Stomach (tissue), 9 donors: ENCODE measurements around the gene PASD1. TPM values are rescaled to one million over a fixed set of nuclear protein-coding genes. Genes with fewer than 3 reads are reported as not detected.

Experiments used
- DNase-seq, 2 donors: peaks; one replicate each; pipeline versions ENCODE4 v3.0.0 to v3.0.0-alpha.2; 2013 to 2019
- H3K27ac ChIP-seq, 5 donors: fragments of 200-600 bp in 4 of 5; sonication (generic) in 4 of 5; one replicate each; pipeline ENCODE4 v1.5.1; 2013 to 2019; ENCODE audit warnings: mild to moderate bottlenecking in 1 of 5, moderate library complexity in 1 of 5
- H3K27me3 ChIP-seq, 3 donors: fragments of 200-600 bp; sonication (generic); one replicate each; pipeline ENCODE4 v1.5.1; 2017 to 2019; ENCODE audit warnings: mixed run types in 1 of 3
- H3K36me3 ChIP-seq, 4 donors: fragments of 200-600 bp; sonication (generic); 1 replicate in 3 of 4; 2 replicates in 1 of 4; pipeline ENCODE4 v1.5.1; 2016 to 2019
- H3K4me1 ChIP-seq, 4 donors: fragments of 200-600 bp; sonication (generic); one replicate each; pipeline ENCODE4 v1.5.1; 2016 to 2019
- H3K4me3 ChIP-seq, 4 donors: fragments of 200-600 bp; sonication (generic) in 3 of 4; one replicate each; pipeline ENCODE4 v1.5.1; 2016 to 2019; ENCODE audit warnings: mild to moderate bottlenecking in 1 of 4
- H3K9me3 ChIP-seq, 4 donors: fragments of 200-600 bp; sonication (generic); one replicate each; pipeline ENCODE4 v1.5.1; 2016 to 2019
- CTCF ChIP-seq, 7 experiments: fragments of 450-650 bp in 4 of 7; fragments of 200-600 bp in 3 of 7; sonication (generic) in 3 of 7; IDR thresholded peaks; one replicate each; pipeline ENCODE4 v1.5.1; 2016 to 2019; ENCODE audit warnings: antibody characterized with exemption in 7 of 7, control low read depth in 2 of 7, mild to moderate bottlenecking in 1 of 7
- EP300 ChIP-seq: sonication (generic); formaldehyde crosslinking; IDR thresholded peaks from one replicate; pipeline ENCODE4 v1.6.1; 2017; ENCODE audit warnings: antibody characterized with exemption
- POLR2A ChIP-seq, 4 donors: fragments of 450-650 bp; IDR thresholded peaks; one replicate each; pipeline ENCODE4 v1.6.1; 2016; ENCODE audit warnings: antibody characterized with exemption in 4 of 4, control low read depth in 2 of 4, mild to moderate bottlenecking in 1 of 4, moderate library complexity in 1 of 4
- POLR2AphosphoS5 ChIP-seq, 3 donors: sonication (generic); formaldehyde crosslinking; IDR thresholded peaks; one replicate each; pipeline ENCODE4 v1.6.1; 2016; ENCODE audit warnings: antibody characterized with exemption in 3 of 3
- WGBS, 5 donors: extraction: QIAGEN DNeasy Blood & Tissue Kit in 3 of 5; methylation state at CpG; one replicate each; pipeline versions ENCODE4 v1.1.5 to v1.1.7; 2013 to 2018; 5-methylcytosine and 5-hydroxymethylcytosine counted together
- intact Hi-C: fragments of 100-400 bp; cut with DNase I; formaldehyde crosslinking; loops from one replicate; pipeline ENCODE4 v1.15.1; 2023; ENCODE audit warnings: low total_unique reads
- polyA plus RNA-seq, 3 donors: library from polyadenylated mRNA; stranded (reverse); fragments of 200-250 nt; gene quantifications; one replicate each; pipeline ENCODE4 v1.2.3, GENCODE V29; 2013
- total RNA-seq, 5 donors: library from RNA; depleted of rRNA; stranded (reverse); fragments of >200 nt; gene quantifications; one replicate each; pipeline versions ENCODE4 v1.1.0 to v1.2.3, GENCODE V29; 2014 to 2016
- donor health status: healthy with polysubstance abuse.
- donor health status: Bipolar disorder and iron deficiency.
- donor health status: healthy.

PASD1 gene
- total and polyA plus RNA-seq, 8 donors, result not detected

DNA sequence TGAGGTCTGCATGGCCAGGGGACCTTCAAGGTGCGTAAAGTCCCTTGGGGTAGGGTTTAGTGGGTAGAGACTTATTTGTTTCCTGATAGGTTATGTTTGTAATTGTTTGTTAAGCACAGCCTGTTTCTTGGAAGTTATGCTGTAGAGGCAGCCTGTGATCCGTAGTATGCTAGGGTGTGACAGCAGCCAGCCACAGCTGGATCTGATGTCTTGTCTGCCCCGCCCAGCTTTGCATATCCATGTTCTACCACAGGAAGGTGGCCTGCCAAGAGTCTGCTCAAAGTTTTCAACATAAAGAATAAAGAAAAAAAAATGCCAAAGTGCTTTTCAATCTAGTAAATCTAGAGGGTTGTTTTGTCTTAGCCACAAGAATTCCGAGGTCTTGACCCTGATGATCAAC lies 112.7 kb downstream of the PASD1 start:
- Histone ChIP-seq H3K36me3 (no peaks in the 10 kb centered on the region), H3K4me1 (no peaks in the 10 kb centered on the region), H3K4me3 (no peak overlapping the region), H3K27me3 (no peaks in the 10 kb centered on the region), H3K27ac (no peak overlapping the region), H3K9me3 (no peaks in the 10 kb centered on the region)
- WGBS, 5 donors, result 52 to 75% (median 63%) methylated on average over 2 to 4 of the region's 4 CpGs
- intact Hi-C loops, result loop anchor here (5.0 kb wide), 1 partner anchor 524 kb away; no protein-coding TSS in a partner anchor
- no peak for TF ChIP-seq CTCF (IDR thresholded peaks at IDR 0.05)
- TF ChIP-seq POLR2AphosphoS5 (IDR thresholded peaks at IDR 0.05), result no peak
- no peak for TF ChIP-seq EP300
- TF ChIP-seq POLR2A (IDR thresholded peaks at IDR 0.05), result no peak
- no peak for DNase-seq

- H3K36me3 ChIP-seq, result no peaks in the 10 kb centered on the region
- no peak overlapping the region for H3K27ac ChIP-seq
- no peak for DNase-seq
- H3K4me3 ChIP-seq, result no peak overlapping the region
- TF ChIP-seq POLR2AphosphoS5 (IDR thresholded peaks at IDR 0.05), result no peak
- no peak for TF ChIP-seq POLR2A (IDR thresholded peaks at IDR 0.05)
- TF ChIP-seq EP300, result no peak
- TF ChIP-seq CTCF (IDR thresholded peaks at IDR 0.05), result no peak
- no peaks in the 10 kb centered on the region for H3K4me1 ChIP-seq
- no peaks in the 10 kb centered on the region for H3K9me3 ChIP-seq
- WGBS, 5 donors, result 46 to 74% (median 61%) methylated on average over 5 of the region's 5 CpGs
- intact Hi-C loops, result loop anchor here (5.0 kb wide), 1 partner anchor 528 kb away; no protein-coding TSS in a partner anchor
- no peaks in the 10 kb centered on the region for H3K27me3 ChIP-seq
Observed at GRCh38 chrX:151679798-151680402, 116.4 kb downstream of the PASD1 start.

- TF ChIP-seq POLR2A (IDR thresholded peaks at IDR 0.05) (no peak), POLR2AphosphoS5 (IDR thresholded peaks at IDR 0.05) (no peak), EP300 (no peak), CTCF (IDR thresholded peaks at IDR 0.05) (peak in 5 of 7 experiments; percentile 25 to 55 (median 47))
- Histone ChIP-seq H3K4me3 (no peak overlapping the region), H3K9me3 (no peaks in the 10 kb centered on the region), H3K27ac (no peak overlapping the region), H3K4me1 (no peaks in the 10 kb centered on the region), H3K36me3 (no peaks in the 10 kb centered on the region), H3K27me3 (no peaks in the 10 kb centered on the region)
- 37 to 48% (median 39%) methylated on average over 3 to 4 of the region's 4 CpGs for WGBS, 5 donors
- peak; percentile 53 to 55 for DNase-seq
- intact Hi-C loops, result no loop called here
Observed at GRCh38 chrX:151680805-151681204, 117.3 kb downstream of the PASD1 start.

DNA sequence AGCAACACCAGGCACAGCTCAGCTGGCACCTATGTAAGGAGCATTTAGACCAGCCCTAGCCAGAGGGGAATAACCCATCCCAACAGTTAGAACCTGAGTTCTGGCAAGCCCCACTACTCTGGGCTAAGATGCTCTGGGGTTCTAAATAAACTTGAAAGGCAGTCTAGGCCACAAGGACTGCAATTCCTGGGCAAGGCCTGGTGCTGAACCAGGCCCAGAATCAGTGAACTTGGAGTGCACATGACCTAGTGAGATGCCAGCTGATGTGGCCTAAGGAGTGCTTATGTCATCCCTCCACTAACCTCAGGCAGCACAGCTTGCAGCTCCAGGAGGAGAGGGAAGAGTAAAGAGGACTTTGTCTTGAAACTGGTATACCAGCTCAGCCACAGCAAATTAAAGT lies 124.2 kb downstream of the PASD1 start:
- H3K27me3 ChIP-seq, result no peaks in the 10 kb centered on the region
- TF ChIP-seq POLR2AphosphoS5 (IDR thresholded peaks at IDR 0.05), result no peak
- no peak for TF ChIP-seq EP300
- no peak for TF ChIP-seq POLR2A (IDR thresholded peaks at IDR 0.05)
- TF ChIP-seq CTCF (IDR thresholded peaks at IDR 0.05), result no peak
- no peak for DNase-seq
- H3K27ac ChIP-seq, result no peak overlapping the region
- H3K36me3 ChIP-seq, result no peaks in the 10 kb centered on the region
- intact Hi-C loops, result no loop called here
- no peak overlapping the region for H3K4me3 ChIP-seq
- no peaks in the 10 kb centered on the region for H3K4me1 ChIP-seq
- no peaks in the 10 kb centered on the region for H3K9me3 ChIP-seq
